Caco-2 (cell line): Measurements from ENCODE around the gene CLNK. TPM values are rescaled to one million over a fixed set of nuclear protein-coding genes. Genes with fewer than 3 reads are reported as not detected.

ENCODE experiments used
- BruUV-seq: library from RNA; stranded (reverse); fragments of 400-500 nt; replicated peaks from 2 replicates; lab custom pipeline; 2021; lab: Mats Ljungman, UMichigan
- CTCF ChIA-PET: fragments of 300-600 bp; sonication (Branson Sonifier 250); formaldehyde crosslinking; loops from one replicate; lab custom pipeline; 2022; ENCODE audit warnings: antibody characterized with exemption; lab: Charles Lee
- POLR2A ChIA-PET: fragments of 300-600 bp; sonication (Branson Sonifier 250); formaldehyde crosslinking; loops from one replicate; lab custom pipeline; 2022; ENCODE audit warnings: antibody characterized with exemption; lab: Charles Lee
- DNase-seq, 2 experiments: peaks; one replicate each; pipeline versions ENCODE4 v3.0.0 to v3.0.0-alpha.2; 2020 to 2022
- H3K27me3 ChIP-seq: replicated peaks from 2 replicates; pipeline ENCODE4 v1.6.0; 2011; ENCODE audit warnings: low read length; ENCODE audit not compliant: control insufficient read depth, insufficient read depth
- H3K36me3 ChIP-seq: 2 replicates; pipeline ENCODE4 v1.5.1; 2011; ENCODE audit warnings: low read length; ENCODE audit not compliant: control insufficient read depth, insufficient read depth
- H3K4me1 ChIP-seq: fragments of 250-450 bp; sonication (Bioruptor Pico); 2 replicates; pipeline ENCODE4 v1.5.1; 2020; ENCODE audit warnings: mild to moderate bottlenecking
- H3K4me3 ChIP-seq: 2 replicates; pipeline ENCODE4 v1.5.1; 2011; ENCODE audit warnings: low read depth, mild to moderate bottlenecking, control low read depth, low read length
- H3K9me3 ChIP-seq: fragments of 250-450 bp; sonication (Bioruptor Pico); 2 replicates; pipeline ENCODE4 v1.5.1; 2020; ENCODE audit warnings: mild to moderate bottlenecking, moderate library complexity
- H3K27ac Mint-ChIP-seq: one replicate; pipeline ENCODE4 v1.8.0; 2022; ENCODE audit warnings: mixed read lengths; ENCODE audit not compliant: unreplicated experiment
- H3K27me3 Mint-ChIP-seq: one replicate; pipeline ENCODE4 v1.8.0; 2022; ENCODE audit warnings: mixed read lengths; ENCODE audit not compliant: insufficient read depth, unreplicated experiment
- H3K36me3 Mint-ChIP-seq: one replicate; pipeline ENCODE4 v1.8.0; 2022; ENCODE audit warnings: mild to moderate bottlenecking, mixed read lengths; ENCODE audit not compliant: insufficient read depth, unreplicated experiment
- H3K4me1 Mint-ChIP-seq: one replicate; pipeline ENCODE4 v1.8.0; 2022; ENCODE audit warnings: low read depth, mixed read lengths; ENCODE audit not compliant: unreplicated experiment
- H3K4me3 Mint-ChIP-seq: one replicate; pipeline ENCODE4 v1.8.0; 2022; ENCODE audit warnings: mild to moderate bottlenecking, moderate library complexity, mixed read lengths; ENCODE audit not compliant: unreplicated experiment
- H3K9me3 Mint-ChIP-seq: one replicate; pipeline ENCODE4 v1.8.0; 2022; ENCODE audit warnings: mixed read lengths; ENCODE audit not compliant: unreplicated experiment
- CTCF ChIP-seq, 2 experiments: fragments of 200-600 bp in 1 of 2; IDR thresholded peaks; 1 replicate in 1 of 2; 2 replicates in 1 of 2; pipeline versions ENCODE4 v1.5.1 to v1.8.0; 2011 to 2022; ENCODE audit warnings: antibody characterized with exemption in 1 of 2, control low read depth in 1 of 2, inconsistent platforms in 1 of 2, low read depth in 1 of 2, low read length in 1 of 2, mild to moderate bottlenecking in 1 of 2, moderate library complexity in 1 of 2; ENCODE audit not compliant: insufficient read depth in 1 of 2, severe bottlenecking in 1 of 2, unreplicated experiment in 1 of 2
- intact Hi-C: fragments of 100-400 bp; cut with micrococcal nuclease; formaldehyde crosslinking; loops from one replicate; pipeline ENCODE4 v1.10.0; 2022; ENCODE audit not compliant: unreplicated experiment
- total RNA-seq: library from RNA; stranded (reverse); gene quantifications from 2 replicates; pipeline ENCODE4 v1.2.3, GENCODE V29; 2022

Gene CLNK
- total RNA-seq, 1 experiment from 2014 or later, result not detected

DNA sequence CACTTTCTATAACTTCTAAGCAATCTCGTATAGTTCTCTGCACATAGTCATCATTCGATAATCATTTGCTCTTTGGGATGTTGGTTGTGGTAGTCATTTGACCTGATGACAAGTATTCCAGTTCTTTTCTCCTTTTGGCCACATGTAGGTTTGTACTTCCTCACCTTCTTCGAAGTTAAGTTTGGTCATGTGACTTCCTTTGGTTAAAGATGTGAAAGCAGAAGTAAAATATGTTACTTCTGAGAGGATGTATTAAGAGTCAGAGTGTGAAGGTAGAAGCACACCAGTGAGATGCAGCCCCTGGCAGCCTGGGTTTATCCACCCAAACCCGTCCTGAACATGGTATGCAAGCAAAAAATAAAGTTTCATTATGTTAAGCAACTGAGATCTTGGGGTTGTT lies 178.5 kb downstream of the CLNK start:
- Mint-ChIP-seq H3K27me3 (no peaks in the 10 kb centered on the region), H3K36me3 (no peaks in the 10 kb centered on the region), H3K4me3 (no peak overlapping the region), H3K9me3 (no peaks in the 10 kb centered on the region), H3K4me1 (no peaks in the 10 kb centered on the region), H3K27ac (no peak overlapping the region)
- intact Hi-C loops, result no loop called here
- no TSS peak for BruUV-seq
- POLR2A ChIA-PET, result no interaction called here
- H3K4me3 ChIP-seq, result no peak overlapping the region
- TF ChIP-seq CTCF (IDR thresholded peaks at IDR 0.05; ENCODE audit: insufficient read depth in 1 of 2, low read depth in 1 of 2, low read length in 1 of 2, severe bottlenecking in 1 of 2, unreplicated experiment in 1 of 2), result no peak
- no peaks in the 10 kb centered on the region for H3K27me3 ChIP-seq
- H3K36me3 ChIP-seq, result no peaks in the 10 kb centered on the region
- H3K9me3 ChIP-seq, result no peaks in the 10 kb centered on the region
- DNase-seq, result no peak
- CTCF ChIA-PET, result no interaction called here
- no peaks in the 10 kb centered on the region for H3K4me1 ChIP-seq

DNA sequence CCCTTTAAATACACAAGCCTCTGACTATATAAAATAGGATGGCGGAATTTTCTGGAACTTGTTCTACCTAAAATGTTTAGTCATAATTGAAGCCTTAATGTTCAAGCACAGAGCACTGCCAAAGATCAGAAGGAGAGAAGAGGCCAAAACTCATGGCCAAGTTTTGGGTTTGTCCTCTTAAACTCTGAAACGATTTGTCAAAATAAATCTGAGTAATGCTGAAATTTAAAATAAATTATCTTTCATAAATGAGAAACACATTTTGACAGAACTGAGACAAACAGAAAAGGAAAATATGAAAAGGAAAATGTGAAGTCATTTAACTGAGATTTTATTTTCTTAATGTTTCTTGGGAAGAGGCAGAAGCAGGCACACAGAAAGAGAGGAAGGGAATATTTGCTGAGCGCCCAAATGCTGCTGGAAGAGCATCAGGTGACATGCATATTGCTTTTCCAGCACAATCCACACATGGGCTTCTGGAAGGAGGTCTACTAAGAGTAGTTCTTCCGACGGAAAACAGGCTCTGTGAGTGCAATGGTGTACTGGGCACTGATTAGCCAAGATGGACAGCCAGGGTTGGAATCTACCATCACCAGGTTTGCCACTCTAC lies 179.9 kb downstream of the CLNK start:
- no peaks in the 10 kb centered on the region for H3K4me1 Mint-ChIP-seq
- no peak overlapping the region for H3K4me3 ChIP-seq
- BruUV-seq, result no TSS peak
- no peak for TF ChIP-seq CTCF (IDR thresholded peaks at IDR 0.05; ENCODE audit: insufficient read depth in 1 of 2, low read depth in 1 of 2, low read length in 1 of 2, severe bottlenecking in 1 of 2, unreplicated experiment in 1 of 2)
- no peak overlapping the region for H3K4me3 Mint-ChIP-seq
- no peaks in the 10 kb centered on the region for H3K9me3 ChIP-seq
- no peak overlapping the region for H3K27ac Mint-ChIP-seq
- ChIA-PET POLR2A (no interaction called here), CTCF (no interaction called here)
- H3K27me3 ChIP-seq, result no peaks in the 10 kb centered on the region
- no peaks in the 10 kb centered on the region for H3K4me1 ChIP-seq
- H3K27me3 Mint-ChIP-seq, result no peaks in the 10 kb centered on the region
- H3K36me3 Mint-ChIP-seq, result no peaks in the 10 kb centered on the region
- DNase-seq, result no peak
- no peaks in the 10 kb centered on the region for H3K36me3 ChIP-seq
- H3K9me3 Mint-ChIP-seq, result no peaks in the 10 kb centered on the region
- intact Hi-C loops, result no loop called here

- TF ChIP-seq CTCF (IDR thresholded peaks at IDR 0.05; ENCODE audit: insufficient read depth in 1 of 2, low read depth in 1 of 2, low read length in 1 of 2, severe bottlenecking in 1 of 2, unreplicated experiment in 1 of 2), result no peak
- DNase-seq, result no peak
- no peaks in the 10 kb centered on the region for H3K36me3 ChIP-seq
- no peak overlapping the region for H3K4me3 Mint-ChIP-seq
- H3K4me1 Mint-ChIP-seq, result no peaks in the 10 kb centered on the region
- ChIA-PET POLR2A (no interaction called here), CTCF (no interaction called here)
- no peaks in the 10 kb centered on the region for H3K4me1 ChIP-seq
- no peaks in the 10 kb centered on the region for H3K9me3 Mint-ChIP-seq
- H3K27ac Mint-ChIP-seq, result no peak overlapping the region
- BruUV-seq, result no TSS peak
- H3K27me3 Mint-ChIP-seq, result no peaks in the 10 kb centered on the region
- intact Hi-C loops, result no loop called here
- H3K36me3 Mint-ChIP-seq, result no peaks in the 10 kb centered on the region
- H3K4me3 ChIP-seq, result no peak overlapping the region
- no peaks in the 10 kb centered on the region for H3K27me3 ChIP-seq
- no peaks in the 10 kb centered on the region for H3K9me3 ChIP-seq
Measured at GRCh38 chr4:10502717-10503116, 181.9 kb downstream of the CLNK start.
